Keratinocyte (primary cell): ENCODE results near the gene ATG14. TPM values are rescaled to one million over a fixed set of nuclear protein-coding genes. Genes with fewer than 3 reads are reported as not detected.
A peak's percentile ranks its signal among the peaks of the same experiment; 100 is the strongest.

Experiments used
- DNase-seq: peaks from one replicate; pipeline ENCODE4 v3.0.0-alpha.2; 2011; ENCODE audit warnings: low read depth, missing footprints, low spot score
- FAIRE-seq: peaks from 2 replicates; lab custom pipeline; 2011; peaks lifted over from hg19 to GRCh38; lab: Jason Lieb, UNC
- H2AFZ ChIP-seq: 2 replicates; pipeline ENCODE4 v1.6.0; 2012; ENCODE audit warnings: low read length, control low read depth, inconsistent platforms; ENCODE audit not compliant: control insufficient read depth
- H3K27ac ChIP-seq: 2 replicates; pipeline ENCODE4 v1.5.1; 2011; ENCODE audit warnings: low read length; ENCODE audit not compliant: control insufficient read depth, insufficient read depth
- H3K27me3 ChIP-seq: 3 replicates; pipeline ENCODE4 v1.6.0; 2011; ENCODE audit warnings: low read length; ENCODE audit not compliant: control insufficient read depth, insufficient read depth; ENCODE audit errors: extremely low read depth
- H3K36me3 ChIP-seq, 2 experiments: 2 replicates in 1 of 2; 3 replicates in 1 of 2; pipeline ENCODE4 v1.5.1; 2011; ENCODE audit warnings: low read length in 2 of 2, mild to moderate bottlenecking in 1 of 2; ENCODE audit not compliant: control insufficient read depth in 2 of 2, insufficient read depth in 2 of 2; ENCODE audit errors: extremely low read depth in 1 of 2
- H3K4me1 ChIP-seq: 3 replicates; pipeline ENCODE4 v1.5.1; 2011; ENCODE audit warnings: low read length; ENCODE audit not compliant: control insufficient read depth, insufficient read depth; ENCODE audit errors: extremely low read depth
- H3K4me2 ChIP-seq: 3 replicates; pipeline ENCODE4 v1.6.0; 2011; ENCODE audit warnings: low read depth, low read length; ENCODE audit not compliant: control insufficient read depth, insufficient read depth; ENCODE audit errors: extremely low read depth
- H3K4me3 ChIP-seq, 3 experiments: fragments of 200-600 bp in 1 of 3; sonication (generic) in 1 of 3; 2 replicates in 2 of 3; 3 replicates in 1 of 3; pipeline ENCODE4 v1.5.1; 2011 to 2016; ENCODE audit warnings: low read length in 3 of 3, mild to moderate bottlenecking in 3 of 3, control low read depth in 2 of 3, inconsistent platforms in 1 of 3, low read depth in 1 of 3, mixed read lengths in 1 of 3, mixed run types in 1 of 3, moderate library complexity in 1 of 3; ENCODE audit not compliant: control insufficient read depth in 2 of 3, insufficient read depth in 2 of 3; ENCODE audit errors: extremely low read depth in 1 of 3
- H3K79me2 ChIP-seq: 2 replicates; pipeline ENCODE4 v1.6.0; 2012; ENCODE audit warnings: low read length; ENCODE audit not compliant: control insufficient read depth, insufficient read depth
- H3K9ac ChIP-seq: 3 replicates; pipeline ENCODE4 v1.6.0; 2011; ENCODE audit warnings: low read length; ENCODE audit not compliant: control insufficient read depth, insufficient read depth; ENCODE audit errors: extremely low read depth
- H3K9me1 ChIP-seq: 3 replicates; pipeline ENCODE4 v1.6.0; 2011; ENCODE audit warnings: low read length; ENCODE audit not compliant: control insufficient read depth, insufficient read depth; ENCODE audit errors: extremely low read depth
- H3K9me3 ChIP-seq: 2 replicates; pipeline ENCODE4 v1.5.1; 2012; ENCODE audit warnings: low read depth, low read length; ENCODE audit not compliant: control insufficient read depth
- H4K20me1 ChIP-seq: 3 replicates; pipeline ENCODE4 v1.6.0; 2011; ENCODE audit warnings: low read length; ENCODE audit not compliant: control insufficient read depth, insufficient read depth; ENCODE audit errors: extremely low read depth
- EZH2 ChIP-seq: IDR thresholded peaks from one replicate; pipeline ENCODE4 v1.6.1; 2012; ENCODE audit warnings: inconsistent platforms, mild to moderate bottlenecking, low read length, moderate library complexity
- dilution Hi-C: fragments of 300-500 bp; cut with MboI; formaldehyde crosslinking; loops from one replicate; pipeline ENCODE4 v1.7.0; 2020; ENCODE audit warnings: low sequenced_read_pairs; ENCODE audit not compliant: extremely low pct_ligation_motif_present
- polyA plus RNA-seq, 5 experiments: library from polyadenylated mRNA; depleted of rRNA in 3 of 5; stranded (reverse) in 3 of 5; stranded (forward) in 1 of 5; unstranded in 1 of 5; fragments of >200 nt; gene quantifications; 1 replicate in 1 of 5; 2 replicates in 3 of 5; 3 replicates in 1 of 5; pipeline versions ENCODE4 v1.2.1 to v1.2.3, GENCODE V29; 2011 to 2012; ENCODE audit warnings: missing spikeins in 2 of 5, low read depth in 1 of 5, low replicate concordance in 1 of 5
- TF ChIP-seq, protein P1 (sequence below), 3 experiments: IDR thresholded peaks in 1 of 3; conservative IDR thresholded peaks in 1 of 3; optimal IDR thresholded peaks in 1 of 3; 2 replicates in 2 of 3; 3 replicates in 1 of 3; pipeline versions ENCODE3 to v1.5.1; 2011; ENCODE audit warnings: low read length in 3 of 3, mild to moderate bottlenecking in 3 of 3, moderate library complexity in 2 of 3, control low read depth in 1 of 3, inconsistent platforms in 1 of 3; ENCODE audit not compliant: insufficient read depth in 2 of 3; ENCODE audit errors: extremely low read depth in 1 of 3

Gene ATG14
- polyA plus RNA-seq, 1 donor (not counting 4 experiments of a cell fraction or from before 2014, with no cell fraction given), result 7.0 TPM

DNA sequence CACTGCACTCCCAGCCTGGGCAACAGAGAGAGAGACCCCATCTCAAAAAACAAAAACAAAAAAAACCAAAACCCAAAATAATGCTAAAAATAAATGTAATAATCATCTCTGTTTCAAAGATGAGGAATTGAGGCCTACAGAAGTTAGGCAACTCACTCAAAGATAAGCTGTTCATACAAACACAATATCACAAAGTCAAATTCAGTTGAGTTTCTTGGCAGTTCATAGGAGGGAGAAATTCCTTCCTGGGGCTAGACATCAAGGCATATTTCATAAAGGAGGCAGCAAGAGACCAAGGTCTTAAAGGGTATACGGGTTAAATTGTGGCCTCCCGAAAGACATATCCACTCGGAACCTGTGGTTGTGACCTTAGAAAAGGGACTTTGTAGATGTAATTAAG is 37.5 kb upstream of the ATG14 start:
- H3K9me1 ChIP-seq, result peaks cover 2% of the 10 kb centered on the region
- no peak overlapping the region for H3K4me2 ChIP-seq
- H3K27me3 ChIP-seq, result no peaks in the 10 kb centered on the region
- no peak overlapping the region for H3K27ac ChIP-seq
- no peak overlapping the region for H3K9ac ChIP-seq
- no peaks in the 10 kb centered on the region for H4K20me1 ChIP-seq
- H2AFZ ChIP-seq, result no peak overlapping the region
- dilution Hi-C loops, result no loop called here
- DNase-seq (no peak), FAIRE-seq (no peak)
- H3K4me1 ChIP-seq, result peaks cover 56% of the 10 kb centered on the region
- H3K4me3 ChIP-seq, result no peak overlapping the region
- TF ChIP-seq EZH2, result no peak
- TF ChIP-seq, protein P1, sequence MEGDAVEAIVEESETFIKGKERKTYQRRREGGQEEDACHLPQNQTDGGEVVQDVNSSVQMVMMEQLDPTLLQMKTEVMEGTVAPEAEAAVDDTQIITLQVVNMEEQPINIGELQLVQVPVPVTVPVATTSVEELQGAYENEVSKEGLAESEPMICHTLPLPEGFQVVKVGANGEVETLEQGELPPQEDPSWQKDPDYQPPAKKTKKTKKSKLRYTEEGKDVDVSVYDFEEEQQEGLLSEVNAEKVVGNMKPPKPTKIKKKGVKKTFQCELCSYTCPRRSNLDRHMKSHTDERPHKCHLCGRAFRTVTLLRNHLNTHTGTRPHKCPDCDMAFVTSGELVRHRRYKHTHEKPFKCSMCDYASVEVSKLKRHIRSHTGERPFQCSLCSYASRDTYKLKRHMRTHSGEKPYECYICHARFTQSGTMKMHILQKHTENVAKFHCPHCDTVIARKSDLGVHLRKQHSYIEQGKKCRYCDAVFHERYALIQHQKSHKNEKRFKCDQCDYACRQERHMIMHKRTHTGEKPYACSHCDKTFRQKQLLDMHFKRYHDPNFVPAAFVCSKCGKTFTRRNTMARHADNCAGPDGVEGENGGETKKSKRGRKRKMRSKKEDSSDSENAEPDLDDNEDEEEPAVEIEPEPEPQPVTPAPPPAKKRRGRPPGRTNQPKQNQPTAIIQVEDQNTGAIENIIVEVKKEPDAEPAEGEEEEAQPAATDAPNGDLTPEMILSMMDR (optimal IDR thresholded peaks at IDR 0.05 in 1 of 3, IDR thresholded peaks at IDR 0.05 in 1 of 3, conservative IDR thresholded peaks at IDR 0.05 in 1 of 3; ENCODE audit: extremely low read depth in 1 of 3, insufficient read depth in 2 of 3, low read length in 3 of 3), result no peak
- H3K9me3 ChIP-seq, result no peaks in the 10 kb centered on the region
- no peaks in the 10 kb centered on the region for H3K79me2 ChIP-seq
- no peaks in the 10 kb centered on the region for H3K36me3 ChIP-seq

DNA sequence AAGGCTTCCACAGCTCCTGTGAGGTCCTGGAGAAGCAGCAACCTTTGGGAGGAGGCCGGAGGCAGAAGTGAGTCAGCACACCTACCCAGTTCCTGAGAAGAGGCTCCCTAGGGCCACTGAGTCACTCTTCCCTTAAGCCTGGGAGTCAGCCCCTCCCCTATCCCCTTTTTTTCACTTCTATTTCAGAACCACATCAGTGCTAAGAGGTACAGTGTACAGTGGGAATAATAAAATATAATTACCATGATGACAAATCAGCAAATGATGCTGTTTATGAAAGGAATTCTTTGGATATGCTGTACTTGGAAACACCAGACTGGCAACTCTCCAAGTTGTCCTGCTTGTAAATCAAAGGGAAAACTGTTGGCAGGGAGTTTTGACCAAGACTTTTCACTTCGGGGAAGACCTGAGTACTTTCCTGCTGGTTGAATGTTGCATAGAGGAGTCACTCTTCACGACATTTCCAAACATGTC is 36.5 kb upstream of the ATG14 start:
- peak; percentile 84 for FAIRE-seq
- Histone ChIP-seq H3K4me2 (peak overlapping the region; percentile 50), H3K9me3 (no peaks in the 10 kb centered on the region), H3K27ac (peak overlapping the region; percentile 73), H2AFZ (no peak overlapping the region), H3K4me3 (peak overlapping the region in 1 of 3 experiments; percentile 25), H3K9ac (no peak overlapping the region), H3K4me1 (peaks cover 50% of the 10 kb centered on the region), H3K79me2 (no peaks in the 10 kb centered on the region), H3K27me3 (no peaks in the 10 kb centered on the region), H4K20me1 (no peaks in the 10 kb centered on the region), H3K9me1 (peaks cover 2% of the 10 kb centered on the region), H3K36me3 (no peaks in the 10 kb centered on the region)
- peak; percentile 92 for DNase-seq
- TF ChIP-seq, protein P1 (optimal IDR thresholded peaks at IDR 0.05 in 1 of 3, IDR thresholded peaks at IDR 0.05 in 1 of 3, conservative IDR thresholded peaks at IDR 0.05 in 1 of 3; ENCODE audit: extremely low read depth in 1 of 3, insufficient read depth in 2 of 3, low read length in 3 of 3), result no peak
- TF ChIP-seq EZH2, result no peak
- dilution Hi-C loops, result no loop called here
